Fibroblast of skin of scalp (primary cell): ENCODE results near the gene TLN1. TPM values are rescaled to one million over a fixed set of nuclear protein-coding genes. Genes with fewer than 3 reads are reported as not detected.

ENCODE experiments used
- DNase-seq: peaks from one replicate; pipeline ENCODE4 v3.0.0-alpha.2; 2013
- polyA plus RNA-seq, 2 experiments: library from polyadenylated mRNA; unstranded; fragments of 120-200 nt; gene quantifications; one replicate each; pipeline ENCODE4 v1.2.1, GENCODE V29; 2013; ENCODE audit not compliant: insufficient read length in 2 of 2

Gene TLN1, protein sequence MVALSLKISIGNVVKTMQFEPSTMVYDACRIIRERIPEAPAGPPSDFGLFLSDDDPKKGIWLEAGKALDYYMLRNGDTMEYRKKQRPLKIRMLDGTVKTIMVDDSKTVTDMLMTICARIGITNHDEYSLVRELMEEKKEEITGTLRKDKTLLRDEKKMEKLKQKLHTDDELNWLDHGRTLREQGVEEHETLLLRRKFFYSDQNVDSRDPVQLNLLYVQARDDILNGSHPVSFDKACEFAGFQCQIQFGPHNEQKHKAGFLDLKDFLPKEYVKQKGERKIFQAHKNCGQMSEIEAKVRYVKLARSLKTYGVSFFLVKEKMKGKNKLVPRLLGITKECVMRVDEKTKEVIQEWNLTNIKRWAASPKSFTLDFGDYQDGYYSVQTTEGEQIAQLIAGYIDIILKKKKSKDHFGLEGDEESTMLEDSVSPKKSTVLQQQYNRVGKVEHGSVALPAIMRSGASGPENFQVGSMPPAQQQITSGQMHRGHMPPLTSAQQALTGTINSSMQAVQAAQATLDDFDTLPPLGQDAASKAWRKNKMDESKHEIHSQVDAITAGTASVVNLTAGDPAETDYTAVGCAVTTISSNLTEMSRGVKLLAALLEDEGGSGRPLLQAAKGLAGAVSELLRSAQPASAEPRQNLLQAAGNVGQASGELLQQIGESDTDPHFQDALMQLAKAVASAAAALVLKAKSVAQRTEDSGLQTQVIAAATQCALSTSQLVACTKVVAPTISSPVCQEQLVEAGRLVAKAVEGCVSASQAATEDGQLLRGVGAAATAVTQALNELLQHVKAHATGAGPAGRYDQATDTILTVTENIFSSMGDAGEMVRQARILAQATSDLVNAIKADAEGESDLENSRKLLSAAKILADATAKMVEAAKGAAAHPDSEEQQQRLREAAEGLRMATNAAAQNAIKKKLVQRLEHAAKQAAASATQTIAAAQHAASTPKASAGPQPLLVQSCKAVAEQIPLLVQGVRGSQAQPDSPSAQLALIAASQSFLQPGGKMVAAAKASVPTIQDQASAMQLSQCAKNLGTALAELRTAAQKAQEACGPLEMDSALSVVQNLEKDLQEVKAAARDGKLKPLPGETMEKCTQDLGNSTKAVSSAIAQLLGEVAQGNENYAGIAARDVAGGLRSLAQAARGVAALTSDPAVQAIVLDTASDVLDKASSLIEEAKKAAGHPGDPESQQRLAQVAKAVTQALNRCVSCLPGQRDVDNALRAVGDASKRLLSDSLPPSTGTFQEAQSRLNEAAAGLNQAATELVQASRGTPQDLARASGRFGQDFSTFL (N-terminal part only)
- 678 TPM for polyA plus RNA-seq (2013, experiment 1 of 2; ENCODE audit: insufficient read length)
- polyA plus RNA-seq (2013, experiment 2 of 2; ENCODE audit: insufficient read length), result 616 TPM

DNA sequence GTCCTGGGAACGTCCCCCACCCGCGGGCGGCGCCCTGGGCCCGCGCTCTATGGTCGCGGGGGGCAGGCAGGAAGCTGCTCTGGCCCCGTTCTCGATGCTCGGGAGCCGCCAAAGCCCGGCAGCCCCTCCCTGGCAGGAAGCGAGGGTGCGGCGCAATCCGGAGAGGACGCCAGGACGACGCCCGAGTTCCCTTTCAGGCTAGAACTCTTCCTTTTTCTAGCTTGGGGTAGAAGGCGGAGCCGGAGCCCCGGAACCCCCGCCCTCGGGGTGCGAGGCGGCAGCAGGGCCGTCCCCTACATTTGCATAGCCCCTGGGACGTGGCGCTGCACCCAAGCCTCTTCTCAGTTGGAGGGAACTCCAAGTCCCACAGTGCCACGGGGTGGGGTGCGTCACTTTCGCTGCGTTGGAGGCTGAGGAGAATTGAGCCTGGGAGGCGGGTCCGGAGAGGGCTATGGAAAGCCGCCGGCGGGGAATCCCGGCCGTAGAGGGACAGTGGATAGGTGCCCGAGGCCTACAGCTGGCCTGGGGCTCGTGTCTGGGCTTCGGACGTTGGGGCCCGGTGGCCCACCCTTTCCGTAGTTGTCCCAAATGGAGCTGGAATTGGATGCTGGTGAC, at the start of gene TLN1, which contains the start of gene CREB3:
Gene TLN1 (minus strand): TSS at position 11 of the 615 bp plus-strand sequence. CDS start 6,501 bp downstream, outside the sequence.
Gene CREB3 (plus strand): TSS at position 482 of the 615 bp plus-strand sequence. CDS start 107 bp downstream, at position 589.
- DNase-seq, result peak; percentile 99

DNA sequence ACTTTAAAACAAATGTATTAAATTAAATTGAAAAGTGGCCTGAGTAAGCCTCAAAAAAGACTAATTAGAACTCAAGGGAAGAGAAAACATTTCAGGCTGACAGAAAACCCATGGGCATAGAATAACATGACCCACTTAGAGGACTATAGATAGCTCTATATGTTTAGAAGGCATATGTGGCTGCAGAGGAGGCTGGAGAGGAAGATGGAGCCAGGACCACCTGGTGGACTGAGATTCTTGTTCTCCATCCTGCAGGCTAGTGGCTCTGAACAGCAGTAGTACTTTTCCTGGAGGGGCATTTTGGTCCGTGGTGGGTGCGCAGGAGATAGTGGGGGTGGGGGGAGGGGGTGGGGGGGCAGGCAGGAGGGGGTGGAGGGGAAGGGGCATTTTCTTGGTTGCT, 49.1 kb upstream of the TLN1 start:
- DNase-seq, result no peak

DNA sequence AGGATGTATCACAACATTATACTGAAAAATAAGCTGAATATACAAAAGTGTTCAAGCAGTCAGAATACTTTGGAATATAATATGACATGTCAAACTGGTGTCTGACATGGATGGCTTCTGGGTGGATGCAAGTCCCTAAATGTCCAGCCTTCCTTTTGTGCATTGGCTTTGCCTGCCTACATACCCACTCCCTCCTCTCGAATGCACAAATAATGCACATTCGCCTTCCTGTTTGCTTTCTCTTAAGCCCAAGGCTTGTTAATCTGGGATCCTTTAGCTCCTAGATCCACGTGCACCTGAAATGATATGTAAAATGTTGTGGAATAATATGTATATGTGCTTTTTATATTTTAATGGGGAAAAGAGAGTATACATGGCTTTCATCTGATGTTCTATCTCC, 46.5 kb upstream of the TLN1 start:
- no peak for DNase-seq

DNA sequence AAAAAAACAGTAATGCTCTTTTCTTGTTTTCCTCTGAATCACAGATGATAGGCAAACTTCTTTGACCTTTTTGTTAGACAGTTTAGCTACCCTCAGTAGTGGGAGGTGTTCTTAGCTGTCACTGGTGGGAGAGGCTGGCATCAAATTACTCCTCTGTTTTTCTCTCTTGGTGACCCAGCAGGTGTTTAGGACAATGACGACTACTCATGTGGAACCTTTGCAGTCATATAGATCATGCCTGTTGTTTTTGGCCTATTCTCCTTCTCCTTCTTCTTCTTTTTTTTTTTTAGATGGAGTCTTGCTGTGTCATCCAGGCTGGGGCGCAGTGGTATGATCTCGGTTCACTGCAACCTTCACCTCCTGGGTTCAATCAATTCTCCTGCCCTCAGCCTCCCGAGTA, 44.0 kb upstream of the TLN1 start:
- no peak for DNase-seq

DNA sequence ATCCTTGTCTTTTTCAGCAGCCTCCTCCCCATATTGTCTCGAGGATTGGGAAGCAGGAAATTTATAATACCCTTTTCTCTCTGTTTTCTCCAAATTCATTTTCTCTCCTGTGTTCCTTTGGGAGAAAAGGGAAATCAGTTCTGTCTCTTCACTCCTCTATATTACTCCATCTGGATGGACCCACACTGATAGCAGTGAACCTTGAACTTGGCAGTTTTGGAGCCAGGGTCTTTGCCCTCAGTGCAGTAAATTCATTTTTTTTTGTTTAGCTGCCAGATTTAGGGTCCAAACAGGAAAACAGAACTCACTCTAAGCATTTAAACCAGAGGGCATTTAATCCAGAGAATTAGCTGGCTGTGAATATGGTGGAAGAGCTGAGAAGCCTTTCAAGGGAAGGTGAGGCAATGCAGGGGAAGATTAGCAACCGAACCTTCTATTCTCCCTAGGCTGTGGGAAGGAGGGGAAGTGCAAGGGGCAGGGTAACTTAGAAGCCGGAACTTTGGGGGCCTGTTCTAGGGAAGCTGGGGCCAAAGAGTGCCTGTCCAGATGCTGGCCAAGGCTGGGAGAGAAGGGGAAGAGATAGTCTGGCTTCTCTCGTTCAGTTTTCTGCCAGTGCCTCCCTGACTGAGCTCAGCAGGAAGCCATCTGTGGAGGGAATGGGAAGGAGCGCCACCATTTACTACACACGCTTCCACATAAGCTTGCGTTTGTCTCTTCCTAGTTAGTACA, 43.1 kb upstream of the TLN1 start:
- no peak for DNase-seq

DNA sequence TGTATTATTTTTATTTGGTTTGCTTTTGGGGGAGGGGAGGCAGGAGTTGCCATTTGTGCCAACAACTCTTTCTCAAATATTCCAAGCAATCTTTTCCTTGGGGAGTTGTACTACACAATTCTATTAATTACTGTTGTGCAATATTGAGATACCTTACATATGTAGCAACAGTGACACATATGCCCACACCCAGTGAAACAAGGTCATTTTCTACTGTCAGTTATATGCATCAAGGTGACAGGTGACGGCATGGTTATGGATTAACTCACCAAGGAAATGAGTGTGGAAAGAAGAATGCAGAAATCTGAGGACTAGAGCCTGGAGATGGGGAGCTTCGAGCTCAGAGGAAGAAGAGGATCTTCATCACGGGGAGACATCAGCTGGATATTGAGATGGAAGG, 39.9 kb upstream of the TLN1 start:
- DNase-seq, result no peak

DNA sequence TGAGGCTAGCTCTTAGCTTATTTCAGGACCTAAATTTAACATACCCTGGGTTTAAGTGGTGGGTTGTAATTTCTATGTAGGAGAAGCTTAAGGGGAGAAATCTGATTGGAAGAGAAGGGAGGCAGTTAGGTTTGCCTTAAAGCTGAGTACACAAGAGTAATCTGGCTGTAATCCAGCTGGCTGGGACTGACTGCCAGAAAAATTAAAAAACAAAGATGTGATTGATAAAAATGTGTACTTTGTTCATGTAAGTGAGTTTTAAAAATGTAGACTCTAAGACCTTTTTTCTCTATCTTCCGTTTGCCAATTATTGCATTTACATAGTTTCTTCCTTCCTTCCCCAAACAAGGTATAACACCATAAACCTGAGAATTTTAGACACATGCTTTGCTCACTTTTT, 39.5 kb upstream of the TLN1 start:
- no peak for DNase-seq

DNA sequence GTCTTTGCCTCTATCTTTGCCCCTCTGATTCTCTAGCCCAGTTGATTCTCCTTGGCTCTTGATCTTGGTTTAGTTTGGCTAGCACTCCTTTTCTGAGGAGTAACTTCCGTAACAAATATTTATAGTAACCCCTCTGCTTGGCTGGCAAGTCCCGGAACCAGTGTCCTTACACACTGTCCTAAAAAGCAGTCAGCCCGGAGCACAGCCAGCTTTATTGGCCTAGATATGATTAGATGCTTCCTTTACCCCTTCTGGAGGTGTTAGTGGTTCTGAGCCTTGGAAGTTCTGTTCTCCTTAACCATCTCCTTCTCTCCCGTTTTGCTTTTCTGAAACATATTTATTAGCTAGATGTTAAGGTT, 39.1 kb upstream of the TLN1 start:
- no peak for DNase-seq

DNA sequence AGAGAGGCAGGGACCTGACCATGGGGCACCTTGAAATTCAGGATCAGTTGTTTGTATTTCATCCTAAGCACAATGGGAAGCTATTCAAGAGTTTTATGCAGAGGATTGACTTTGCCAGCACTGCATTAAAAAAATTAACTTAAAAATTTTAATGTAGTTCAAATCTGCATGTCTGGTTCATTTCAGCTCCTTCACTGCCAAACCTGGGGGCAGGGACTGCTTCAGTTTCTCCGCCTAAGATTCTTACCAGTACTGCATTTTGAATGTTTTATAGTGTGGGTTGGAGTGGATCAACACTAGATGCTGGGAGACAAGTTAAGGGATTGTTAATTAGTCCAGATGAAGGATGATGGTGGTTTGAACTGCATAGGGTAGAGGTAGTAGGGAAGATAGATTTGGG, 37.8 kb upstream of the TLN1 start:
- DNase-seq, result no peak

DNA sequence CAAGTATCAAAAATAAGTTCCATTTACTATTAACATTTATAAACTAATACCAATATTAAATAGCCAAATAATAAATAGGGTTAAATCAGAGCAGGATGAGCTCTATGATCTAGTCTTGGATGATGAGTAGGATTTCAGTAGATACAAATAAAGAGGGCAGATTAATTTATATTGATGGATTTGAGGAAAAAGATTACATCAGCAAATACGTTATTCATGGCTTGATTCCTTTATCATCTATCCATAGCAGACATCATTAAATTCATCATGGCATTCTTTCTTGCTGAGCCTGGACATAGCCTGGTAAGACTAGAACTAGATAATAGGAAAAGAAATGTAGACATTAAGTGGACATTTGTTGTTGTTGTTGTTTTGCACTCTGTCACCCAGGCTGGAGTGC, 35.5 kb upstream of the TLN1 start:
- no peak for DNase-seq

DNA sequence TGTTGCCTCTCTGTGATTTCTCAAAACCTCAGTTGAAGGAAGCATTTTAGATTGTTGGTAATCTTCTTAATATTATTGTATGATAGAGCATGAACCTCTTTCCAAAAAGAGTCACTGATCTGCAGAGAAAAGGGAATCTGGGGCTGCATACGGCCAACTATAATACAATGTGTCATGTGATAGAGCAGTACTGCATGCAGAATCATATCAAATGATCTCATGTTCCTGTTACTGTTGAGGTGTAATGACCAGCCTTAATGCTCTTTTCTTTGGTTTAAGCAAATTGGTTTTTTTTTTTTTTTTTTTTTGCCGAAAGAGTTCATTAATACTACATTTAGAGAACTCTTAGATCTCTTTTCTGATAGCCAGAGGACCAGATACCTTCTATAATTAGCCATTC, 35.0 kb upstream of the TLN1 start:
- no peak for DNase-seq

DNA sequence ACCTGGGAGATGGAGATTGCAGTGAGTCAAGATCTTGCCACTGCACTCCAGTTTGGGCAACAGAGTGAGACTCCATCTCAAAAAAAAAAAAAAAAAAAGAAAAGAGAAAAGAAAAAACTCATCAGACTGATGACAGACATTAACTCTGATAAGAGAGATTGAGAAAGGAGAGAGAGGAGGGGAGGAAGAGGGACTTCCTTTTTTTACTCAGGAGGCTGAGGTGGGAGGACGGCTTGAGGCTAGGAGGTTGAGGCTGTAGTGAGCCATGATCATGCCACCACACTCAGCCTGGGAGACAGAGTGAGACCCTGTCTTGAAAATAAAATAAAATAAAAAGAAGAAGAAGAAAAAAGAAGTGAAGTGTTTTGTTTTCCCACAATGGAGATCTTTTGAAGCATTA, 31.8 kb upstream of the TLN1 start:
- no peak for DNase-seq

DNA sequence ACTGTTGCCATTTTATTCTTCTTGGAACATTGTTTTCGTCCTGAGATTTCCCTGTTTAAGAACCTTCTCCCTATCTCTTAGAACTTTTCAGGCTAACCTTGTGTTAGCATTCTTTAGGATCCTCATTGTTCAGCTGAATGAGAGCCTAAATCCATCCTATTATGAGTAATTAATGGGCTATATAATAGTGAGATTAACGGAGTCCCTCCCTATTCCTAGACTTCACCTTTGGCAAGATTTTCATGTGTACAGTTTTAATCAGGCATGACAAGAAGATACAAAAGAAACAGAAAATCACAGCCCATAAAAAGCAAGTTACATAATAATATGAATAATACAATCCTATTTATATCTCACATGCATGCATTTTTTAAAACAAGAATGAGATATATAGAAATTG, 31.2 kb upstream of the TLN1 start:
- DNase-seq, result no peak

DNA sequence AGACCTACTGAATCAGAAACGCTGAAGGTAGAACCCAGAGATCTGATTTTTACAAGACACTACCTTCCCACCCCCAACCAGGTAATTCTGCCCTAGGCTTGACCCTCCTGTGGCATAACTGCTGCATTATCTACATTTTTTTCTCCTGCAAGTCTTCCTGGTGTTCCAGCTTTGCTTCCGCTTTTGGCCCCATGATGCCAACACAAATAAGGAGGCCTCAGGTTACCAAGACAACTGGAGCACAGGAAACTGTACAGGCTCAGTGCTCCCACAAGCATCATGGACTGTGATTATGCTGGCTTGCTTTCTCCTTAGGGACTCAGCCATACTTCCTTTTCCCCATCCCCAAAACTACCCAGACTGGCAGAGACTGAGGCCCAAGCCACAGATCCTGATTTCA, 28.7 kb upstream of the TLN1 start:
- DNase-seq, result peak; percentile 48

DNA sequence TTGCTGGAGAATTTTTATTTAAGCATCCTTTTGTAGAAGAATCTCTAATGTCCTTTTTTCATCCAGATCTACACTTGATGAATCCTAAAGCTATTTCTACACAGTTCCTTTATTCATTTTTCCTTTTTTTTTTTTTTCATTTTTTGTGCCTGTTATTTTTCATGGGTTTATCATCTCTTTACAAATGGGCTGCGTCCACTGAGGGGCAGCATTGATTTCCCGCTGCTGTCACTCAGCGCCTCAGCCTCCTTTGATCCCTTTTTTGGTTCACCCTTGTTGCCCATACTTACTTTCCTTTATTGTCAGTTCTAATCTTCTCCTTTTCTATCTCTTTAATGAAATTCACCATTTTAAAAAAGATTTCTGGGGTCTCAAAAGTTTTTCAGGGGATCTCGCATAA, 27.8 kb upstream of the TLN1 start:
- no peak for DNase-seq

DNA sequence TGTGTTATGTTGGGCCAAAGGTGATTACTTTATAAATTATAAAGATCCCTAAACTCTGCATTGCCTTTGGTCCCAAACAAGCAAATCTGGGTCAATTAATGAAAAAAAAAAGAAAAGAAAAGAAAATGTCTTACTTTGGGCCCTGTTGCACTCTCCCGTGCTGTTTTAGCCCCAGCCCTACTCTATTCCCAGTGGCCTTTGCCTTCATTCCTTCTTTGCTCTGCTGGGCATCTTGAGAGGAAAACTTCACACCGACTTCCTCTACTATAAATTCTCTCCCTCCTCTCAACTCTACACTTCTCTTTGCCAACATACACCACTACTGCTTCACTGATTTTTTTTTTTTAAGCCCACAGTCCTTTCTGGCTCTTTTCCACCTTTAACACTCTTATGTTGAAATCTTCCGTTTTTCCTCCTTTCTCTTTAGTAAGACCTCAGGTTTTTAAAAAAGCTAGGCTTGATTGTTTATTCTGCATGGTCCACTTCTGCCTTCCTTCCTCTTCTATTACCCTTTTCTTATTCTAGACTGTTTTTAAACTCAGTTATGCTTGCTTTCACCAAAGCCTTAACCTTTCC, 26.6 kb upstream of the TLN1 start:
- DNase-seq, result no peak

DNA sequence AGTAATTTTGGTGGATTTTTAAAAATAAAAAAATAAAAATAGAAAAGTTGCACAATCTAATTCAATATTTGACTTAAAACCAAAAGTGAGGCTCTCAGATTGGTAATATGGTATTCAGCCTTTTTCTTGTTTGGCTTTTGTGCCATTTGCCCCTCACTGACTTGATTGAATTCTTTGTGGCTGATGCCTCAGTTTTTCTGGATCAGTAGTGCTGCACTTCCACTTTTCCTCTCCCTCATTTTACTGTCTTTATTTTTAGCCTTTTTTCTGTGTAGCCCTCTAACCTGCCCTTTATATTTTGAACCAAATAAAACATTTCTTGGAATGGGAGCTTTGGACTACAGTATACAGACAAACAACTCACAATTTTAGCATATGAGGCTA, 25.9 kb upstream of the TLN1 start:
- DNase-seq, result no peak

DNA sequence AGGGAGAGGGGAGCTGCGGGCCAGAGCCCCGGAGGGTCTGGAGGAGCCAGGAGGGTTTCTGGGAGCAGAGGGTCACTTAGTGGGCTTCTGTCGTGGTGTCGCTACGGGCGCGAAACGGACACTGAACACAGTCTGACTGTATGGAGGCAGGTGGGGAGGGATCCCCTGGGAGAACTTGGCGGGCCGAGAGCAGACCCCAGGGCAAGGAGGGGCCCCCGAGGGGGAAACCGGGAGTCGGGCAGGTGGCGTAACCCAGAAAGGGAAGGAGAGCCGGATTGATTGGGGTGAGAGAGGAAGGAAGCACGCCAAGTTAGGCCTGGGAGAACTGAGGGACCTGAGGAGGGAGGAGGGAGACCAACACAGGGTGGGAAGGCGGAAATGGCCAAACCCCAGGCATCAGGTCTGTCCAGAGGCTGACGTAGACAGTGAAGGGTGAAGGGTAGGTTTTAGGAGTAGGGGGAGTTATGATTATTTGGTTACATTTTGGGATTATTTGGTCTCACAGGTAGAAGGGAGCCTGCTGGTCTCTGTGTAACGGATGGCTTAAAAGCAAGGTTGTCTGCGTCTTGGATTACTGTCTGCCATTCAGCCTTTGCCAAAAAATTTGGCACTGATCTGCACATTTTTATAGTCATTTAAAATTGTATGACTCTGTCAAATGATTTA, 25.4 kb upstream of the TLN1 start:
- no peak for DNase-seq

DNA sequence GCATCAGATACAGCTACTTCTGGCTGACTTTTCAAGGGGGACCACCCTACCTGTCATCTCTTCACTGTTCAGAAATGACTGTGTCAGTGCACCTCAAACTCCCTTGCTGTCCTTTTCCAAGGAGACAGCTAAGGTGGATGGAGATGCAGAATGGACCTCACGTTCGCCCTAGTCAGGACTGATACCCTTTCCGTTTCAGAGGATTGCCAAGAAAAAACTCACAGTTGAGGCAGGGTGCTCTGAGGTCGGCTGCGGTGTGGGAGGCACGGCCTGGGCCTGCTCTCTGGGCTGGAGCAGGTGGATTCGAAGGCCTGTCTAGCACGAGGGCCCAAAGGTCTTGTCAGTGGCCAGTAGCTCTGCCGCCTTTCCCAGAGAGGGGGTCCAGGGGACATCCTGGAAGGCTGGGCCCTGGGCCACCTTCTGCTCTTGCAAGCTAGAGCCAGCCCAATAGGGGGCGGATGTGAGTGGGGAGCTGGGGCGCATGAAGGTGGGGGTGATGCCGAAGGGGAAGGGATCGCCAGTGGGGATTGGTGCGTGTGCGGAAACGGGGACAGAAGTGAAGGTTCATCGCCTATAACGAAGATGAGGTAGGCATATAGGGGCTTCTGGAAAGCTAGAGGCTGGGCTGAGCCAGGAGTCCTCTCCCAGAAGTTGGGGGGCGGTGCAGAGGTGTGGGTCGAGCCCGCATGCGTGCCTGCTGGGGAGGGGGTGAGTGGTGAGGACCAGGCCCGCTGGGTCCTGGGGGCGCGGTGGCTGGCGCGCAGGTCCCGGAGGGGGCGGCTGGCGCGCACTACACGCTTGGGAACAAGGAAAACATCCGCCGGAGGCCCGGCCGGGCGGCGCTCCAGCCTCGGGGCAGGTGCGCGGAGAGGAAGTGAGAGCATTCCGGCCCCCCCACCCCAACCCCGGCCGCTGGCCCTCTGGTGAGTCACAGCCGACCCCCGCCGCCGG, 24.6 kb upstream of the TLN1 start:
- no peak for DNase-seq
